HepG2 (cell line): ENCODE results near the gene GGT1. TPM values are rescaled to one million over a fixed set of nuclear protein-coding genes. Genes with fewer than 3 reads are reported as not detected.

Experiments used
- ATAC-seq: fragments of 200-7000 bp; cut with Tn5 transposase; 3 replicates; pipeline ENCODE4 v1.9.1; 2020; ENCODE audit warnings: mild to moderate bottlenecking, moderate library complexity
- BruUV-seq: library from RNA; stranded (reverse); fragments of 400-500 nt; replicated peaks from 2 replicates; lab custom pipeline; 2021; lab: Mats Ljungman, UMichigan
- CTCF ChIA-PET: fragments of 300-600 bp; formaldehyde crosslinking; extraction: SDS; loops from one replicate; lab custom pipeline; 2021; ENCODE audit warnings: low total read pairs, inconsistent platforms, low intra/inter-chr PET ratio; lab: Yijun Ruan, JAX
- POLR2A ChIA-PET: fragments of 350-600 bp; sonication (Branson Sonifier 250); formaldehyde crosslinking; loops from one replicate; lab custom pipeline; 2020; ENCODE audit warnings: antibody characterized with exemption, inconsistent platforms; lab: Yijun Ruan, JAX
- DNase-seq: peaks from one replicate; pipeline ENCODE4 v3.0.0-alpha.2; 2015; ENCODE audit warnings: low spot score
- FAIRE-seq: peaks from 3 replicates; lab custom pipeline; 2011; peaks lifted over from hg19 to GRCh38; lab: Jason Lieb, UNC
- H2AFZ ChIP-seq: one replicate; pipeline ENCODE4 v1.6.1; 2011; ENCODE audit warnings: low read length, inconsistent platforms
- H3K27ac ChIP-seq: fragments of 300-600 bp; 3 replicates; pipeline ENCODE4 v1.8.0; 2011; ENCODE audit warnings: mixed run types, mild to moderate bottlenecking, mixed read lengths, low read length, inconsistent platforms; ENCODE audit not compliant: insufficient read depth; ENCODE audit errors: extremely low read length
- H3K27me3 ChIP-seq, 2 experiments: fragments of 200-600 bp in 1 of 2; 2 replicates in 1 of 2; 3 replicates in 1 of 2; pipeline versions ENCODE4 v1.6.0 to v1.8.0; 2011; ENCODE audit warnings: low read length in 2 of 2, mild to moderate bottlenecking in 2 of 2, moderate library complexity in 2 of 2, inconsistent platforms in 1 of 2; ENCODE audit not compliant: insufficient read depth in 2 of 2, control insufficient read depth in 1 of 2
- H3K36me3 ChIP-seq, 2 experiments: fragments of 200-600 bp in 1 of 2; replicated peaks in 1 of 2; 2 replicates in 1 of 2; 3 replicates in 1 of 2; pipeline versions ENCODE4 v1.5.1 to v1.8.0; 2011; ENCODE audit warnings: low read length in 2 of 2, inconsistent platforms in 1 of 2; ENCODE audit not compliant: insufficient read depth in 2 of 2, control insufficient read depth in 1 of 2
- H3K4me1 ChIP-seq: 2 replicates; pipeline ENCODE4 v1.5.1; 2012; ENCODE audit warnings: low read length, inconsistent platforms; ENCODE audit not compliant: insufficient read depth
- H3K4me2 ChIP-seq: 2 replicates; pipeline ENCODE4 v1.6.0; 2011; ENCODE audit warnings: low read depth, low read length, inconsistent platforms
- H3K4me3 ChIP-seq, 3 experiments: fragments of 200-600 bp in 1 of 3; sonication (generic), shearing (Covaris generic) in 1 of 3; replicated peaks in 1 of 3; 2 replicates each; pipeline ENCODE4 v1.5.1; 2011 to 2016; ENCODE audit warnings: low read length in 3 of 3, inconsistent platforms in 2 of 3, low read depth in 2 of 3, mild to moderate bottlenecking in 2 of 3, control low read depth in 1 of 3, mixed read lengths in 1 of 3; ENCODE audit not compliant: insufficient read depth in 1 of 3
- H3K79me2 ChIP-seq: one replicate; pipeline ENCODE4 v1.6.1; 2011; ENCODE audit warnings: low read length, inconsistent platforms; ENCODE audit not compliant: insufficient read depth
- H3K9ac ChIP-seq: 2 replicates; pipeline ENCODE4 v1.6.0; 2011; ENCODE audit warnings: mild to moderate bottlenecking, low read depth, low read length, inconsistent platforms; ENCODE audit not compliant: insufficient read depth
- H3K9me3 ChIP-seq: 2 replicates; pipeline ENCODE4 v1.5.1; 2012; ENCODE audit warnings: mild to moderate bottlenecking, low read length
- H4K20me1 ChIP-seq: 2 replicates; pipeline ENCODE4 v1.6.0; 2011; ENCODE audit warnings: inconsistent platforms, mild to moderate bottlenecking, low read length, moderate library complexity; ENCODE audit not compliant: insufficient read depth
- ELF1 ChIP-seq: sonication (generic); formaldehyde crosslinking; IDR thresholded peaks from 2 replicates; pipeline ENCODE4 v1.4.0; 2020; ENCODE audit warnings: missing genetic modification reagents
- ESRRA ChIP-seq: sonication (generic); formaldehyde crosslinking; IDR thresholded peaks from 2 replicates; pipeline ENCODE4 v1.5.1; 2020; ENCODE audit warnings: mild to moderate bottlenecking, low read depth, missing genetic modification reagents
- FLYWCH1 ChIP-seq: sonication (generic); formaldehyde crosslinking; IDR thresholded peaks from 2 replicates; pipeline ENCODE4 v1.8.1; 2023; ENCODE audit warnings: mild to moderate bottlenecking, missing genetic modification reagents
- FOXM1 ChIP-seq: sonication (generic); formaldehyde crosslinking; IDR thresholded peaks from 2 replicates; pipeline ENCODE4 v1.5.0; 2020; ENCODE audit warnings: missing genetic modification reagents
- FOXP1 ChIP-seq, 2 experiments: fragments of 450-650 bp in 1 of 2; IDR thresholded peaks; 2 replicates each; pipeline ENCODE4 v1.6.1; 2017 to 2018; ENCODE audit warnings: antibody characterized with exemption in 1 of 2
- GABPB1 ChIP-seq: IDR thresholded peaks from 2 replicates; pipeline ENCODE4 v1.6.1; 2016; ENCODE audit warnings: mild to moderate bottlenecking, missing genetic modification reagents, moderate library complexity, missing compliant biosample characterization
- KDM5A ChIP-seq: fragments of 200-600 bp; sonication (generic); IDR thresholded peaks from 2 replicates; pipeline ENCODE4 v1.7.0; 2018; ENCODE audit warnings: antibody characterized with exemption, mild to moderate bottlenecking, low read length, borderline replicate concordance
- KLF11 ChIP-seq: IDR thresholded peaks from 2 replicates; pipeline ENCODE4 v1.6.1; 2016; ENCODE audit warnings: missing compliant biosample characterization
- KLF13 ChIP-seq: sonication (generic); formaldehyde crosslinking; IDR thresholded peaks from 2 replicates; pipeline ENCODE4 v1.4.0; 2020; ENCODE audit warnings: mild to moderate bottlenecking, missing genetic modification reagents
- MAZ ChIP-seq, 2 experiments: sonication (generic) in 1 of 2; formaldehyde crosslinking in 1 of 2; IDR thresholded peaks; 2 replicates each; pipeline versions ENCODE4 v1.5.0 to v1.6.1; 2012 to 2020; ENCODE audit warnings: low read depth in 2 of 2, mild to moderate bottlenecking in 2 of 2, borderline replicate concordance in 1 of 2, improper control_type of control experiment in 1 of 2, low read length in 1 of 2, missing genetic modification reagents in 1 of 2, moderate library complexity in 1 of 2
- MBNL3 ChIP-seq: fragments of 250-450 bp; sonication (Bioruptor Pico); conservative IDR thresholded peaks from 2 replicates; pipeline ENCODE4 v1.8.0; 2022; ENCODE audit warnings: mild to moderate bottlenecking, inconsistent platforms
- MIER2 ChIP-seq: IDR thresholded peaks from 2 replicates; pipeline ENCODE4 v1.6.1; 2016; ENCODE audit warnings: missing biosample characterization, missing genetic modification reagents
- NCOA5 ChIP-seq: sonication (generic); formaldehyde crosslinking; IDR thresholded peaks from 2 replicates; pipeline ENCODE4 v1.4.0; 2020; ENCODE audit warnings: missing genetic modification reagents
- PCBP2 ChIP-seq: fragments of 200-400 bp; formaldehyde crosslinking; optimal IDR thresholded peaks from 2 replicates; pipeline ENCODE3; 2018; ENCODE audit warnings: low read length, low read depth; ENCODE audit not compliant: poor library complexity, severe bottlenecking
- TCF7L2 ChIP-seq: IDR thresholded peaks from 2 replicates; pipeline ENCODE4 v1.6.1; 2011; ENCODE audit warnings: mild to moderate bottlenecking, low read depth, low read length, moderate library complexity
- YEATS2 ChIP-seq: sonication (generic); formaldehyde crosslinking; IDR thresholded peaks from 2 replicates; pipeline ENCODE4 v1.4.0; 2020; ENCODE audit warnings: missing genetic modification reagents, borderline replicate concordance
- ZMYM3 ChIP-seq: sonication (generic); formaldehyde crosslinking; IDR thresholded peaks from 2 replicates; pipeline ENCODE4 v1.5.1; 2020; ENCODE audit warnings: mild to moderate bottlenecking, missing genetic modification reagents
- ZNF441 ChIP-seq: sonication (generic); formaldehyde crosslinking; IDR thresholded peaks from 2 replicates; pipeline ENCODE4 v1.7.0; 2021; ENCODE audit warnings: missing genetic modification reagents, borderline replicate concordance
- ZNF703 ChIP-seq: sonication (generic); formaldehyde crosslinking; IDR thresholded peaks from 2 replicates; pipeline ENCODE4 v1.5.1; 2020; ENCODE audit warnings: missing genetic modification reagents, mild to moderate bottlenecking, moderate library complexity, borderline replicate concordance
- ZNF766 ChIP-seq: sonication (generic); formaldehyde crosslinking; IDR thresholded peaks from 2 replicates; pipeline ENCODE4 v1.5.0; 2020; ENCODE audit warnings: missing genetic modification reagents, borderline replicate concordance
- WGBS: methylation state at CpG from one replicate; pipeline ENCODE4 v1.1.6; 2017; ENCODE audit warnings: low lambda C conversion rate; 5-methylcytosine and 5-hydroxymethylcytosine counted together
- in situ Hi-C: cut with HindIII; loops from 2 replicates; pipeline ENCODE4 v1.10.0; 2017; ENCODE audit warnings: low pct_unique_long_range_greater_than_20kb; ENCODE audit not compliant: extremely low pct_ligation_motif_present
- intact Hi-C: fragments of 100-400 bp; cut with micrococcal nuclease; formaldehyde crosslinking; loops from one replicate; pipeline ENCODE4 v1.10.0; 2022; ENCODE audit not compliant: unreplicated experiment
- polyA plus RNA-seq, 8 experiments: library from polyadenylated mRNA; depleted of rRNA in 3 of 8; stranded (reverse) in 7 of 8; unstranded in 1 of 8; fragments of >200 nt; fragmentation: Illumina TruSeq in 4 of 8; extraction: Trizol in 4 of 8; gene quantifications; 2 replicates each; pipeline versions ENCODE4 v1.2.1 to v1.2.3, GENCODE V29; 2011 to 2016; ENCODE audit warnings: low read depth in 4 of 8, missing spikeins in 1 of 8, mixed read lengths in 1 of 8; ENCODE audit not compliant: insufficient read depth in 1 of 8
- total RNA-seq, 5 experiments: library from RNA; depleted of rRNA; stranded (reverse); fragments of >200 nt; fragmentation: Illumina TruSeq; extraction: Trizol; gene quantifications; 2 replicates each; pipeline ENCODE4 v1.2.3, GENCODE V29; 2016; ENCODE audit warnings: low read depth in 1 of 5
- TF ChIP-seq, protein P1 (sequence below): sonication (generic); formaldehyde crosslinking; IDR thresholded peaks from 2 replicates; pipeline ENCODE4 v1.4.0; 2020; ENCODE audit warnings: low read depth, missing genetic modification reagents

GGT1 gene
- total and polyA plus RNA-seq, 2 of the 13 experiments (the other 11 are each of a cell fraction or from before 2014, with no cell fraction given): 29.9 to 103 TPM

DNA sequence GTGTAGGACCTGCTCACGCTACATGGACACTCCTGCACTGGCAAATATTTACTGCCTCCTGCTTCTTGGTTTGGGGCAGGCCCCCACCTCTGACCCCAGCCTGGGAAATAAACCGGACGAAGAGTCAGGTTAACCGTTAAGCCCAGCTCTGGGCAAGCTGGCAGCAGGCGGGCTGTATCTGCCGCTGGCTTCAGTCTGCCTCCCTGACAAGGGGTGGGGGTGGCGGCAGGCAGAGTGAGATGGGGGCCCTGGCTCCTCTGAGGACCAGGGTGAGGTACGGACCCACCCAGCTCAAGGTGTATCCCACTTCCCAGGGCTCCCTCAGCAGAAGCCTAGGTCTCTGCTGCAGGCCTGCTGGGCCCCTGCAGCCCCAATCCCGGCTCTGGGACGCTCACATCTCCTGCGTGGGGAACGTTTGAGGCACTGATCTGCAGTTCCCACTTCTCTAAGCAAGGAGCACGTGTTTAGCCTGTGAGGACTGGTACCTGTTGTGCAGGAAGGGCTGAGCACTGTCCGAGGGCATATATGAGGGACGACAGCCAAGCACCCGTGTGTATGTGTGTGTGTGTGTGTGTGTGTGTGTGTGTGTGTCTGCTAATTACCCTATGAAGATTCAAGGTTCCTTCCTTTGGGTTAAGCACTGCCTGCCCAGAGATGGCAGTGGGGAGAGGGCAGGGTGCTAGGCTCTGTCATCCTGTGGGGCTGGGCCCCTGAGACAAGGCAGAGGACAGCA lies 9.0 kb upstream of the GGT1 start:
- peak; percentile 74 for ATAC-seq
- Histone ChIP-seq H3K79me2 (peaks cover 10% of the 10 kb centered on the region), H4K20me1 (no peaks in the 10 kb centered on the region), H3K4me1 (peaks cover 67% of the 10 kb centered on the region), H3K27me3 (no peaks in the 10 kb centered on the region; a peak in 1 of 5 replicates), H3K36me3 (peaks cover 1 to 3% of the 10 kb centered on the region in 2 experiments; a peak in 3 of 5 replicates), H3K9me3 (no peaks in the 10 kb centered on the region), H3K27ac (peak overlapping the region; percentile 97), H3K9ac (peak overlapping the region; percentile 94), H3K4me2 (peak overlapping the region; percentile 99), H3K4me3 (peak overlapping the region; percentile 65 to 88 (median 74)), H2AFZ (no peak overlapping the region)
- DNase-seq: peak; percentile 78
- 2% methylated on average over 7 of the region's 16 CpGs for WGBS
- in situ Hi-C loops (loop anchor here (5.0 kb wide), 1 partner anchor 37 kb away; the partner anchor contains the start of genes GUCD1 and SNRPD3), intact Hi-C loops (no loop called here)
- ChIA-PET CTCF (no interaction called here), POLR2A (interaction anchor here (0.7 to 5.7 kb wide), 14 partner anchors 9 to 89 kb away, joined by 3 to 76 read pairs (median 6); partner anchors contain the start of genes GGT1, GUCD1 and SNRPD3)
- no TSS peak for BruUV-seq
- FAIRE-seq: peak; percentile 80
- TF ChIP-seq, protein P1, sequence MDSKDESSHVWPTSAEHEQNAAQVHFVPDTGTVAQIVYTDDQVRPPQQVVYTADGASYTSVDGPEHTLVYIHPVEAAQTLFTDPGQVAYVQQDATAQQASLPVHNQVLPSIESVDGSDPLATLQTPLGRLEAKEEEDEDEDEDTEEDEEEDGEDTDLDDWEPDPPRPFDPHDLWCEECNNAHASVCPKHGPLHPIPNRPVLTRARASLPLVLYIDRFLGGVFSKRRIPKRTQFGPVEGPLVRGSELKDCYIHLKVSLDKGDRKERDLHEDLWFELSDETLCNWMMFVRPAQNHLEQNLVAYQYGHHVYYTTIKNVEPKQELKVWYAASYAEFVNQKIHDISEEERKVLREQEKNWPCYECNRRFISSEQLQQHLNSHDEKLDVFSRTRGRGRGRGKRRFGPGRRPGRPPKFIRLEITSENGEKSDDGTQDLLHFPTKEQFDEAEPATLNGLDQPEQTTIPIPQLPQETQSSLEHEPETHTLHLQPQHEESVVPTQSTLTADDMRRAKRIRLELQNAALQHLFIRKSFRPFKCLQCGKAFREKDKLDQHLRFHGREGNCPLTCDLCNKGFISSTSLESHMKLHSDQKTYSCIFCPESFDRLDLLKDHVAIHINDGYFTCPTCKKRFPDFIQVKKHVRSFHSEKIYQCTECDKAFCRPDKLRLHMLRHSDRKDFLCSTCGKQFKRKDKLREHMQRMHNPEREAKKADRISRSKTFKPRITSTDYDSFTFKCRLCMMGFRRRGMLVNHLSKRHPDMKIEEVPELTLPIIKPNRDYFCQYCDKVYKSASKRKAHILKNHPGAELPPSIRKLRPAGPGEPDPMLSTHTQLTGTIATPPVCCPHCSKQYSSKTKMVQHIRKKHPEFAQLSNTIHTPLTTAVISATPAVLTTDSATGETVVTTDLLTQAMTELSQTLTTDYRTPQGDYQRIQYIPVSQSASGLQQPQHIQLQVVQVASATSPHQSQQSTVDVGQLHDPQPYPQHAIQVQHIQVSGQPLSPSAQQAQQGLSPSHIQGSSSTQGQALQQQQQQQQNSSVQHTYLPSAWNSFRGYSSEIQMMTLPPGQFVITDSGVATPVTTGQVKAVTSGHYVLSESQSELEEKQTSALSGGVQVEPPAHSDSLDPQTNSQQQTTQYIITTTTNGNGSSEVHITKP (CRISPR knock-in tag): no peak
- no peak for TF ChIP-seq NCOA5
- TF ChIP-seq ESRRA (CRISPR knock-in tag): no peak
- TF ChIP-seq ZNF441 (CRISPR knock-in tag): no peak
- TF ChIP-seq FOXM1 (CRISPR knock-in tag): no peak
- TF ChIP-seq KLF11 (CRISPR knock-in tag): no peak
- 0 out of 2 replicates have a peak, but pooled peaks have one; percentile 17 for TF ChIP-seq MAZ (IDR thresholded peaks at IDR 0.05; ENCODE audit: borderline replicate concordance, low read depth, low read length)
- TF ChIP-seq MAZ (CRISPR knock-in tag; IDR thresholded peaks at IDR 0.05; ENCODE audit: low read depth): no peak
- TF ChIP-seq ZNF703 (CRISPR knock-in tag): 0 out of 2 replicates have a peak, but pooled peaks have one; percentile 4
- TF ChIP-seq ELF1 (CRISPR knock-in tag): no peak
- TF ChIP-seq PCBP2: no peak
- no peak for TF ChIP-seq KDM5A
- no peak for TF ChIP-seq MBNL3
- peak; percentile 65 for TF ChIP-seq GABPB1 (CRISPR knock-in tag)
- no peak for TF ChIP-seq FLYWCH1 (CRISPR knock-in tag)
- TF ChIP-seq TCF7L2: no peak
- 0 out of 2 replicates have a peak, but pooled peaks have one; percentile 39 for TF ChIP-seq ZNF766 (CRISPR knock-in tag)
- 0 out of 2 replicates have a peak, but pooled peaks have one; percentile 9 for TF ChIP-seq ZMYM3 (CRISPR knock-in tag)
- 0 out of 2 replicates have a peak, but pooled peaks have one; percentile 23 for TF ChIP-seq MIER2
- TF ChIP-seq FOXP1 (IDR thresholded peaks at IDR 0.05): no peak
- peak; percentile 65 for TF ChIP-seq FOXP1 (CRISPR knock-in tag; IDR thresholded peaks at IDR 0.05)
- TF ChIP-seq KLF13: no peak
- no peak for TF ChIP-seq YEATS2 (CRISPR knock-in tag)
